CD14-positive monocyte (primary cell): Measurements from ENCODE around the gene DCHS1. TPM values are rescaled to one million over a fixed set of nuclear protein-coding genes. Genes with fewer than 3 reads are reported as not detected.
A peak's percentile ranks its signal among the peaks of the same experiment; 100 is the strongest.

Experiments
- DNase-seq, 3 donors: peaks; one replicate each; pipeline ENCODE4 v3.0.0-alpha.2; 2011 to 2022
- H2AFZ ChIP-seq: 2 replicates; pipeline ENCODE4 v1.6.0; 2012; ENCODE audit warnings: mild to moderate bottlenecking, low read depth, low read length, inconsistent platforms; ENCODE audit not compliant: insufficient read depth, poor library complexity, severe bottlenecking
- H3K27ac ChIP-seq, 2 donors: 1 replicate in 1 of 2; 2 replicates in 1 of 2; pipeline ENCODE4 v1.5.1; 2012 to 2013; ENCODE audit warnings: low read length in 2 of 2, control low read depth in 1 of 2, inconsistent platforms in 1 of 2, low read depth in 1 of 2, mild to moderate bottlenecking in 1 of 2
- H3K27me3 ChIP-seq, 2 donors: one replicate each; pipeline versions ENCODE4 v1.6.0 to v1.6.1; 2011 to 2013; ENCODE audit warnings: low read length in 2 of 2; ENCODE audit not compliant: control insufficient read depth in 2 of 2, insufficient read depth in 2 of 2
- H3K36me3 ChIP-seq, 2 donors: replicated peaks in 1 of 2; 1 replicate in 1 of 2; 2 replicates in 1 of 2; pipeline versions ENCODE4 v1.5.1 to v1.6.1; 2012 to 2013; ENCODE audit warnings: low read length in 2 of 2, control low read depth in 1 of 2, inconsistent platforms in 1 of 2, mild to moderate bottlenecking in 1 of 2; ENCODE audit not compliant: insufficient read depth in 2 of 2, control insufficient read depth in 1 of 2
- H3K4me1 ChIP-seq, 2 donors: 1 replicate in 1 of 2; 2 replicates in 1 of 2; pipeline versions ENCODE4 v1.5.1 to v1.6.1; 2012 to 2013; ENCODE audit warnings: low read length in 2 of 2, control low read depth in 1 of 2, inconsistent platforms in 1 of 2, mild to moderate bottlenecking in 1 of 2, moderate library complexity in 1 of 2; ENCODE audit not compliant: insufficient read depth in 2 of 2, control insufficient read depth in 1 of 2
- H3K4me2 ChIP-seq: replicated peaks from 2 replicates; pipeline ENCODE3; 2012; ENCODE audit warnings: low read length, moderate library complexity, mild to moderate bottlenecking; ENCODE audit not compliant: poor library complexity, severe bottlenecking; ENCODE audit errors: extremely low read depth
- H3K4me3 ChIP-seq, 3 experiments: fragments of 200-600 bp in 1 of 3; sonication (generic) in 1 of 3; replicated peaks in 1 of 3; 1 replicate in 2 of 3; 2 replicates in 1 of 3; pipeline ENCODE4 v1.5.1; 2011 to 2013; ENCODE audit warnings: low read length in 3 of 3, mild to moderate bottlenecking in 3 of 3, control low read depth in 2 of 3, low read depth in 2 of 3, inconsistent platforms in 1 of 3, moderate library complexity in 1 of 3
- H3K79me2 ChIP-seq: 2 replicates; pipeline ENCODE4 v1.6.0; 2012; ENCODE audit warnings: mild to moderate bottlenecking, control low read depth, inconsistent platforms, low read length, moderate library complexity; ENCODE audit not compliant: insufficient read depth
- H3K9ac ChIP-seq: 2 replicates; pipeline ENCODE4 v1.6.0; 2017; ENCODE audit warnings: low read length, mild to moderate bottlenecking; ENCODE audit not compliant: insufficient read depth, poor library complexity, severe bottlenecking
- H3K9me3 ChIP-seq, 2 donors: replicated peaks in 1 of 2; 1 replicate in 1 of 2; 2 replicates in 1 of 2; pipeline versions ENCODE4 v1.5.1 to v1.6.1; 2012 to 2013; ENCODE audit warnings: low read length in 2 of 2, control low read depth in 1 of 2; ENCODE audit not compliant: control insufficient read depth in 1 of 2, insufficient read depth in 1 of 2
- H4K20me1 ChIP-seq: 2 replicates; pipeline ENCODE4 v1.6.0; 2012; ENCODE audit warnings: mild to moderate bottlenecking, low read length, control low read depth, moderate library complexity; ENCODE audit not compliant: insufficient read depth
- H3K27ac Mint-ChIP-seq, 7 donors: one replicate each; pipeline ENCODE4 v1.8.0; 2020; ENCODE audit warnings: mild to moderate bottlenecking in 7 of 7, mixed read lengths in 7 of 7, moderate library complexity in 6 of 7, inconsistent platforms in 2 of 7
- H3K27me3 Mint-ChIP-seq, 3 donors: one replicate each; pipeline ENCODE4 v1.8.0; 2021 to 2022; ENCODE audit warnings: low read depth in 3 of 3, mild to moderate bottlenecking in 3 of 3, mixed read lengths in 3 of 3, moderate library complexity in 3 of 3, inconsistent platforms in 1 of 3
- H3K36me3 Mint-ChIP-seq, 2 donors: one replicate each; pipeline ENCODE4 v1.8.0; 2020; ENCODE audit warnings: mixed read lengths in 2 of 2, inconsistent platforms in 1 of 2, mild to moderate bottlenecking in 1 of 2
- H3K4me1 Mint-ChIP-seq: one replicate; pipeline ENCODE4 v1.8.0; 2020; ENCODE audit warnings: mild to moderate bottlenecking, mixed read lengths
- H3K4me3 Mint-ChIP-seq, 2 donors: one replicate each; pipeline ENCODE4 v1.8.0; 2020; ENCODE audit warnings: mild to moderate bottlenecking in 2 of 2, mixed read lengths in 2 of 2, moderate library complexity in 1 of 2
- H3K9me3 Mint-ChIP-seq, 7 donors: one replicate each; pipeline ENCODE4 v1.8.0; 2020 to 2022; ENCODE audit warnings: mixed read lengths in 7 of 7, mild to moderate bottlenecking in 6 of 7, moderate library complexity in 6 of 7, inconsistent platforms in 2 of 7
- CTCF ChIP-seq: fragments of 200-600 bp; IDR thresholded peaks from one replicate; pipeline ENCODE4 v1.8.0; 2022; ENCODE audit warnings: antibody characterized with exemption, mild to moderate bottlenecking
- WGBS: methylation state at CpG from one replicate; pipeline ENCODE4 v1.1.5; 2013; ENCODE audit warnings: missing lambda C conversion rate; ENCODE audit not compliant: insufficient coverage; 5-methylcytosine and 5-hydroxymethylcytosine counted together
- intact Hi-C, 2 donors: fragments of 100-400 bp; cut with micrococcal nuclease; formaldehyde crosslinking; loops; one replicate each; pipeline versions ENCODE4 v1.15.0 to v1.15.1; 2023
- polyA plus RNA-seq, 3 donors: library from polyadenylated mRNA; depleted of rRNA in 1 of 3; unstranded in 2 of 3; stranded (reverse) in 1 of 3; fragments of 300-500 nt in 2 of 3; fragments of >200 nt in 1 of 3; fragmentation: Illumina TruSeq in 2 of 3; gene quantifications; 1 replicate in 2 of 3; 2 replicates in 1 of 3; pipeline ENCODE4 v1.2.3, GENCODE V29; 2012 to 2021

DCHS1 gene
- polyA plus RNA-seq, 3 donors: 0.01 to 0.88 (median 0.02) TPM

GRCh38 chr11:6695377-6695776 is 39.8 kb upstream of the DCHS1 start:
- no peaks in the 10 kb centered on the region for H3K9me3 ChIP-seq

DNA sequence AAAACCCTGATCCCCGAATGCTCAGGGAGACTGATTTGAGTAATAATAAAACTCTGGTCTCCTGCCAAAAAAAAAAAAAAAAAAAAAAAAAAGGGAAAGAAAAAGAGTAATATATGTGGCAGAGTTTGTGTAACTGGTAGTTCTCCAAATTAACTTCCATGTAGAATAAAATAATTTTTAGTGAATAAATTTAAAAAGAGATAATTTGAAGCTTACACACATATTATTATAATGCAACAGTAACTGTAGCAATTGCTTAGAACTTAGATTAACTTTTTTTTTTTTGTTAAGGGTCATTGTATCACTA is 38.6 kb upstream of the DCHS1 start:
- H3K27me3 Mint-ChIP-seq: peaks cover 1 to 3% (median 2%) of the 10 kb centered on the region in 3 donors
- DNase-seq: no peak
- no CpG with 5 or more reads among the region's 1 CpG for WGBS
- peaks cover 0 to 3% of the 10 kb centered on the region in 2 donors for H3K36me3 Mint-ChIP-seq
- peaks cover 5 to 6% of the 10 kb centered on the region in 2 donors for H3K4me1 ChIP-seq
- H3K27me3 ChIP-seq: no peaks in the 10 kb centered on the region
- H3K4me2 ChIP-seq: no peak overlapping the region
- no peaks in the 10 kb centered on the region for H3K79me2 ChIP-seq
- no peaks in the 10 kb centered on the region for H3K9me3 ChIP-seq
- H3K9ac ChIP-seq: no peak overlapping the region
- peak overlapping the region in 1 of 2 donors; percentile 31 for H3K4me3 Mint-ChIP-seq
- no peak overlapping the region for H3K27ac ChIP-seq
- no peak overlapping the region for H3K4me3 ChIP-seq
- H3K27ac Mint-ChIP-seq: peak overlapping the region in 1 of 7 donors; percentile 3
- peaks cover 12% of the 10 kb centered on the region for H3K4me1 Mint-ChIP-seq
- H2AFZ ChIP-seq: no peak overlapping the region
- no peak for TF ChIP-seq CTCF
- no peaks in the 10 kb centered on the region for H3K36me3 ChIP-seq
- intact Hi-C loops: no loop called here
- peaks cover 0 to 2% (median 0%) of the 10 kb centered on the region in 7 donors for H3K9me3 Mint-ChIP-seq
- H4K20me1 ChIP-seq: no peaks in the 10 kb centered on the region

More at GRCh38 chr11:6695377-6695776, 39.8 kb upstream of the DCHS1 start:
- Histone ChIP-seq H4K20me1 (no peaks in the 10 kb centered on the region), H3K4me1 (peaks cover 5 to 6% of the 10 kb centered on the region in 2 donors), H3K9ac (no peak overlapping the region), H3K79me2 (no peaks in the 10 kb centered on the region), H3K36me3 (no peaks in the 10 kb centered on the region), H3K27me3 (no peaks in the 10 kb centered on the region), H3K27ac (no peak overlapping the region), H3K4me2 (no peak overlapping the region), H3K4me3 (no peak overlapping the region), H2AFZ (no peak overlapping the region)
- Mint-ChIP-seq H3K9me3 (peaks cover 0 to 2% (median 0%) of the 10 kb centered on the region in 7 donors), H3K4me3 (no peak overlapping the region), H3K36me3 (peaks cover 0 to 3% of the 10 kb centered on the region in 2 donors), H3K27ac (no peak overlapping the region), H3K27me3 (peaks cover 1 to 3% (median 2%) of the 10 kb centered on the region in 3 donors), H3K4me1 (peaks cover 12% of the 10 kb centered on the region)
- no CpG with 5 or more reads among the region's 1 CpG for WGBS
- intact Hi-C loops: no loop called here
- DNase-seq: no peak
- no peak for TF ChIP-seq CTCF
